IMR-90 (cell line): ENCODE data around the gene HS3ST1. TPM values are rescaled to one million over a fixed set of nuclear protein-coding genes. Genes with fewer than 3 reads are reported as not detected.
A peak's percentile ranks its signal among the peaks of the same experiment; 100 is the strongest.

Experiments
- ATAC-seq: fragments of 200-7000 bp; cut with Tn5 transposase; 2 replicates; pipeline ENCODE4 v1.9.1; 2020; ENCODE audit warnings: low read depth, mild to moderate bottlenecking, moderate library complexity
- BruUV-seq: library from RNA; stranded (reverse); fragments of 400-500 nt; replicated peaks from 2 replicates; lab custom pipeline; 2021; lab: Mats Ljungman, UMichigan
- CTCF ChIA-PET: fragments of 300-600 bp; formaldehyde crosslinking; extraction: SDS; loops from one replicate; lab custom pipeline; 2021; ENCODE audit warnings: antibody characterized with exemption; lab: Yijun Ruan, JAX
- POLR2A ChIA-PET: fragments of 300-600 bp; sonication (Branson Sonifier 250); formaldehyde crosslinking; loops from one replicate; lab custom pipeline; 2022; ENCODE audit warnings: antibody characterized with exemption; ENCODE audit not compliant: unreplicated experiment; lab: Charles Lee
- DNase-seq: peaks from one replicate; pipeline ENCODE4 v3.0.0; 2013
- H2AFZ ChIP-seq: replicated peaks from 2 replicates; pipeline ENCODE3; 2013; ENCODE audit warnings: low read length, mild to moderate bottlenecking; ENCODE audit not compliant: poor library complexity
- H2AK5ac ChIP-seq: 2 replicates; pipeline ENCODE4 v1.6.1; 2013; ENCODE audit warnings: low read depth, low read length, inconsistent platforms
- H2AK9ac ChIP-seq: replicated peaks from 2 replicates; pipeline ENCODE3; 2013; ENCODE audit warnings: mild to moderate bottlenecking, low read depth, low read length, moderate library complexity; ENCODE audit not compliant: poor library complexity
- H2BK120ac ChIP-seq: 2 replicates; pipeline ENCODE4 v1.6.1; 2013; ENCODE audit warnings: low read depth, low read length, inconsistent platforms
- H2BK15ac ChIP-seq: 3 replicates; pipeline ENCODE4 v1.6.1; 2013; ENCODE audit warnings: low read depth, low read length, inconsistent platforms
- H2BK20ac ChIP-seq: 2 replicates; pipeline ENCODE4 v1.6.1; 2013; ENCODE audit warnings: low read depth, mild to moderate bottlenecking, inconsistent platforms, low read length, moderate library complexity
- H2BK5ac ChIP-seq: 2 replicates; pipeline ENCODE4 v1.6.1; 2013; ENCODE audit warnings: mild to moderate bottlenecking, low read depth, low read length, inconsistent platforms; ENCODE audit not compliant: poor library complexity, severe bottlenecking
- H3K14ac ChIP-seq: replicated peaks from 2 replicates; pipeline ENCODE4 v1.6.1; 2013; ENCODE audit warnings: low read depth, low read length, inconsistent platforms
- H3K18ac ChIP-seq: 2 replicates; pipeline ENCODE4 v1.6.1; 2013; ENCODE audit warnings: low read depth, low read length, control low read depth
- H3K23ac ChIP-seq: 2 replicates; pipeline ENCODE4 v1.6.1; 2013; ENCODE audit warnings: low read depth, low read length, inconsistent platforms
- H3K27ac ChIP-seq: 2 replicates; pipeline ENCODE4 v1.5.1; 2013; ENCODE audit warnings: mild to moderate bottlenecking, control low read depth, low read length; ENCODE audit not compliant: insufficient read depth
- H3K27me3 ChIP-seq: 2 replicates; pipeline ENCODE4 v1.6.1; 2013; ENCODE audit warnings: low read length; ENCODE audit not compliant: control insufficient read depth, insufficient read depth
- H3K36me3 ChIP-seq: 2 replicates; pipeline ENCODE4 v1.6.1; 2013; ENCODE audit warnings: low read length, mixed read lengths; ENCODE audit not compliant: control insufficient read depth, insufficient read depth
- H3K4ac ChIP-seq: 2 replicates; pipeline ENCODE4 v1.6.1; 2013; ENCODE audit warnings: low read depth, low read length, inconsistent platforms
- H3K4me1 ChIP-seq: 2 replicates; pipeline ENCODE4 v1.6.1; 2013; ENCODE audit warnings: low read length, mixed read lengths; ENCODE audit not compliant: control insufficient read depth, insufficient read depth
- H3K4me2 ChIP-seq: 2 replicates; pipeline ENCODE4 v1.6.1; 2013; ENCODE audit warnings: low read depth, mild to moderate bottlenecking, control low read depth, low read length, moderate library complexity
- H3K4me3 ChIP-seq: 2 replicates; pipeline ENCODE4 v1.5.1; 2013; ENCODE audit warnings: low read depth, mild to moderate bottlenecking, control low read depth, low read length, moderate library complexity; ENCODE audit not compliant: insufficient read depth
- H3K56ac ChIP-seq: 2 replicates; pipeline ENCODE4 v1.6.1; 2013; ENCODE audit warnings: low read length, inconsistent platforms; ENCODE audit not compliant: insufficient read depth; ENCODE audit errors: extremely low read depth
- H3K79me1 ChIP-seq, 2 experiments: 2 replicates each; pipeline ENCODE4 v1.6.1; 2013; ENCODE audit warnings: low read length in 2 of 2, inconsistent platforms in 1 of 2, low read depth in 1 of 2
- H3K9ac ChIP-seq: 2 replicates; pipeline ENCODE4 v1.6.1; 2013; ENCODE audit warnings: low read depth, low read length, control low read depth
- H3K9me1 ChIP-seq: 2 replicates; pipeline ENCODE4 v1.6.1; 2013; ENCODE audit warnings: low read length, inconsistent platforms; ENCODE audit not compliant: insufficient read depth
- H3K9me3 ChIP-seq: 2 replicates; pipeline ENCODE4 v1.6.1; 2013; ENCODE audit warnings: low read length; ENCODE audit not compliant: control insufficient read depth, insufficient read depth
- H4K20me1 ChIP-seq: 2 replicates; pipeline ENCODE4 v1.6.1; 2013; ENCODE audit warnings: low read length, inconsistent platforms; ENCODE audit not compliant: insufficient read depth
- H4K5ac ChIP-seq: 2 replicates; pipeline ENCODE4 v1.6.1; 2013; ENCODE audit warnings: mild to moderate bottlenecking, low read depth, low read length, control low read depth
- H4K8ac ChIP-seq, 2 experiments: 2 replicates each; pipeline ENCODE4 v1.6.1; 2013; ENCODE audit warnings: low read depth in 2 of 2, low read length in 2 of 2, control low read depth in 1 of 2, inconsistent platforms in 1 of 2
- H4K91ac ChIP-seq: 2 replicates; pipeline ENCODE4 v1.6.1; 2013; ENCODE audit warnings: low read depth, low read length, inconsistent platforms; ENCODE audit not compliant: insufficient read depth
- BHLHE40 ChIP-seq: fragments of 150-350 bp; IDR thresholded peaks from 2 replicates; pipeline ENCODE4 v1.6.1; 2016; ENCODE audit warnings: mild to moderate bottlenecking, low read depth, low read length
- FOS ChIP-seq: fragments of 150-350 bp; IDR thresholded peaks from 2 replicates; pipeline ENCODE4 v1.6.1; 2016; ENCODE audit warnings: low read depth, low read length
- MAZ ChIP-seq: IDR thresholded peaks from 2 replicates; pipeline ENCODE4 v1.6.1; 2012; ENCODE audit warnings: low read depth, mild to moderate bottlenecking, low read length, improper control_type of control experiment, moderate library complexity, borderline replicate concordance
- MXI1 ChIP-seq: IDR thresholded peaks from 2 replicates; pipeline ENCODE4 v1.6.1; 2012; ENCODE audit warnings: low read depth, mild to moderate bottlenecking, low read length, moderate library complexity, borderline replicate concordance
- SMC3 ChIP-seq: fragments of 150-350 bp; IDR thresholded peaks from 2 replicates; pipeline ENCODE4 v1.6.1; 2016; ENCODE audit warnings: low read depth, mild to moderate bottlenecking, antibody characterized with exemption, low read length, moderate library complexity
- dilution Hi-C: fragments of 300-500 bp; cut with HindIII; formaldehyde crosslinking; loops from one replicate; pipeline ENCODE4 v1.14.3; 2018; ENCODE audit warnings: low sequenced_read_pairs; ENCODE audit not compliant: unreplicated experiment
- in situ Hi-C: fragments of 300-500 bp; cut with MboI; formaldehyde crosslinking; loops from 3 replicates; pipeline ENCODE4 v1.14.3; 2019; ENCODE audit warnings: low sequenced_read_pairs, inconsistent platforms, mixed read lengths
- intact Hi-C: fragments of 100-400 bp; cut with micrococcal nuclease; formaldehyde crosslinking; loops from 2 replicates; pipeline ENCODE4 v1.10.0; 2022
- polyA plus RNA-seq, 3 experiments: library from polyadenylated mRNA; depleted of rRNA; stranded (reverse); fragments of >200 nt; gene quantifications; 2 replicates each; pipeline ENCODE4 v1.2.3, GENCODE V29; 2012; ENCODE audit warnings: low replicate concordance in 1 of 3
- total RNA-seq: library from RNA; depleted of rRNA; stranded (reverse); fragments of >200 nt; gene quantifications from 2 replicates; pipeline ENCODE4 v1.2.3, GENCODE V29; 2012
- TF ChIP-seq, protein P1 (sequence below): fragments of 150-350 bp; IDR thresholded peaks from 2 replicates; pipeline ENCODE4 v1.6.1; 2016; ENCODE audit warnings: low read depth, mild to moderate bottlenecking, low read length, moderate library complexity, borderline replicate concordance
- TF ChIP-seq, protein P2 (sequence below): conservative IDR thresholded peaks from 2 replicates; pipeline ENCODE4 v1.5.1; 2012; ENCODE audit warnings: mild to moderate bottlenecking, low read depth, low read length, improper control_type of control experiment

The HS3ST1 gene
- total and polyA plus RNA-seq, 2 of the 4 experiments (the other 2 are of a cell fraction): 0.09 TPM; not detected in 1

DNA sequence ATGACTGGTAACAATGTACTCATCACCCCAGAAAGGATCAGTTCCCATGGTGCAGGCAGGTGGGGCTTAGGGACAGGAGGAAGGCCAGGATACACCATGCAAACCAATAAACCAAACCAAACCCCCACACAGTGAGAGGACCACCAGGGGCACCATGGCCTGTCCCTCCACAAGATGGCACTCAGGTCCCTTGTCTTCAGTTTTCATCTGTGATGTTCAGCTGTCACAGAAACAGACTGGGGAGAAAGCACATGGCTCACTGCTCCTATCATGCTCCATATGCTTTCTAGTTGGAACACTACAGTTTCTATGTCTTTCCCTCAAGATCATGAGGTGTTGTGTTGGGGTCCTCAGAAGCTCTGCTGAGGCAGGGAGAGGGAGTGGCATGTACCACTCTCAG lies 10.1 kb downstream of the HS3ST1 start:
- Histone ChIP-seq H3K4me3 (no peak overlapping the region), H2AK9ac (no peak overlapping the region), H3K23ac (no peak overlapping the region), H2BK15ac (no peak overlapping the region), H4K91ac (no peak overlapping the region), H3K56ac (no peak overlapping the region), H2BK20ac (no peak overlapping the region), H4K5ac (no peak overlapping the region), H4K20me1 (no peaks in the 10 kb centered on the region), H2BK5ac (no peak overlapping the region), H3K14ac (no peak overlapping the region), H3K79me1 (no peaks in the 10 kb centered on the region), H3K36me3 (no peaks in the 10 kb centered on the region), H3K9ac (no peak overlapping the region), H3K18ac (no peak overlapping the region), H2BK120ac (no peak overlapping the region), H2AFZ (no peak overlapping the region), H3K9me3 (no peaks in the 10 kb centered on the region), H3K4me1 (no peaks in the 10 kb centered on the region), H4K8ac (no peak overlapping the region), H3K27me3 (no peaks in the 10 kb centered on the region; the same call in none of the 2 replicates), H3K27ac (no peak overlapping the region), H3K4ac (no peak overlapping the region), H3K9me1 (no peaks in the 10 kb centered on the region), H3K4me2 (no peak overlapping the region), H2AK5ac (no peak overlapping the region)
- peak; percentile 7 for DNase-seq
- ChIA-PET POLR2A (no interaction called here), CTCF (no interaction called here)
- no TSS peak for BruUV-seq
- intact Hi-C loops: loop anchor here (1.0 kb wide), 1 partner anchor 302 kb away; no protein-coding TSS in a partner anchor
- in situ Hi-C loops: loop anchor here (5.0 kb wide), 1 partner anchor 836 kb away; no protein-coding TSS in a partner anchor
- TF ChIP-seq, protein P1, sequence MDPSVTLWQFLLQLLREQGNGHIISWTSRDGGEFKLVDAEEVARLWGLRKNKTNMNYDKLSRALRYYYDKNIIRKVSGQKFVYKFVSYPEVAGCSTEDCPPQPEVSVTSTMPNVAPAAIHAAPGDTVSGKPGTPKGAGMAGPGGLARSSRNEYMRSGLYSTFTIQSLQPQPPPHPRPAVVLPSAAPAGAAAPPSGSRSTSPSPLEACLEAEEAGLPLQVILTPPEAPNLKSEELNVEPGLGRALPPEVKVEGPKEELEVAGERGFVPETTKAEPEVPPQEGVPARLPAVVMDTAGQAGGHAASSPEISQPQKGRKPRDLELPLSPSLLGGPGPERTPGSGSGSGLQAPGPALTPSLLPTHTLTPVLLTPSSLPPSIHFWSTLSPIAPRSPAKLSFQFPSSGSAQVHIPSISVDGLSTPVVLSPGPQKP: no peak
- TF ChIP-seq MAZ (no peak), SMC3 (no peak), BHLHE40 (no peak), FOS (no peak), MXI1 (no peak)
- TF ChIP-seq, protein P2, sequence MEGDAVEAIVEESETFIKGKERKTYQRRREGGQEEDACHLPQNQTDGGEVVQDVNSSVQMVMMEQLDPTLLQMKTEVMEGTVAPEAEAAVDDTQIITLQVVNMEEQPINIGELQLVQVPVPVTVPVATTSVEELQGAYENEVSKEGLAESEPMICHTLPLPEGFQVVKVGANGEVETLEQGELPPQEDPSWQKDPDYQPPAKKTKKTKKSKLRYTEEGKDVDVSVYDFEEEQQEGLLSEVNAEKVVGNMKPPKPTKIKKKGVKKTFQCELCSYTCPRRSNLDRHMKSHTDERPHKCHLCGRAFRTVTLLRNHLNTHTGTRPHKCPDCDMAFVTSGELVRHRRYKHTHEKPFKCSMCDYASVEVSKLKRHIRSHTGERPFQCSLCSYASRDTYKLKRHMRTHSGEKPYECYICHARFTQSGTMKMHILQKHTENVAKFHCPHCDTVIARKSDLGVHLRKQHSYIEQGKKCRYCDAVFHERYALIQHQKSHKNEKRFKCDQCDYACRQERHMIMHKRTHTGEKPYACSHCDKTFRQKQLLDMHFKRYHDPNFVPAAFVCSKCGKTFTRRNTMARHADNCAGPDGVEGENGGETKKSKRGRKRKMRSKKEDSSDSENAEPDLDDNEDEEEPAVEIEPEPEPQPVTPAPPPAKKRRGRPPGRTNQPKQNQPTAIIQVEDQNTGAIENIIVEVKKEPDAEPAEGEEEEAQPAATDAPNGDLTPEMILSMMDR: no peak
- 0 out of 2 replicates have a peak, but pooled peaks have one; percentile 32 for ATAC-seq
- dilution Hi-C loops: no loop called here
